ENCODE data around the gene NDUFAF5.

DNA sequence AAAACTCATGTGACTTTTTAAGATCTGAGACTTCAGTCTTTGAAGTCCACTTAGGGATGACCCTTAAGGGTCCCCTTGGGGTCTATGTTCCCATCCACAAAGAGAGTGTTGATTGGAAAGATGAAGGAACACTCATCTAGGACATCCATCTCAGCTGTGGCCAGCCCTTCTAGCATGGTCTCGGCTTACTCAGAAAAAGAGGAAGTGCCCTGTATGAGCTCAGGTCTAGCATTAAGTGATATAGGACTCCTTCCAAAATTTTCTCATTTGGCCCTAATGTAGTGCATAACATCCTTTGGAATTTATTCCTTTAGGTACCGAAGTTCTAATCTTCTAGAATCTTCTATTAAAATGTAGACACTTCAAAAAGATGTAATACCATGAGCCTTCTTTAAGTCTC, 77.4 kb downstream of the NDUFAF5 start:
- TF ChIP-seq, protein P1, sequence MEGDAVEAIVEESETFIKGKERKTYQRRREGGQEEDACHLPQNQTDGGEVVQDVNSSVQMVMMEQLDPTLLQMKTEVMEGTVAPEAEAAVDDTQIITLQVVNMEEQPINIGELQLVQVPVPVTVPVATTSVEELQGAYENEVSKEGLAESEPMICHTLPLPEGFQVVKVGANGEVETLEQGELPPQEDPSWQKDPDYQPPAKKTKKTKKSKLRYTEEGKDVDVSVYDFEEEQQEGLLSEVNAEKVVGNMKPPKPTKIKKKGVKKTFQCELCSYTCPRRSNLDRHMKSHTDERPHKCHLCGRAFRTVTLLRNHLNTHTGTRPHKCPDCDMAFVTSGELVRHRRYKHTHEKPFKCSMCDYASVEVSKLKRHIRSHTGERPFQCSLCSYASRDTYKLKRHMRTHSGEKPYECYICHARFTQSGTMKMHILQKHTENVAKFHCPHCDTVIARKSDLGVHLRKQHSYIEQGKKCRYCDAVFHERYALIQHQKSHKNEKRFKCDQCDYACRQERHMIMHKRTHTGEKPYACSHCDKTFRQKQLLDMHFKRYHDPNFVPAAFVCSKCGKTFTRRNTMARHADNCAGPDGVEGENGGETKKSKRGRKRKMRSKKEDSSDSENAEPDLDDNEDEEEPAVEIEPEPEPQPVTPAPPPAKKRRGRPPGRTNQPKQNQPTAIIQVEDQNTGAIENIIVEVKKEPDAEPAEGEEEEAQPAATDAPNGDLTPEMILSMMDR (IDR thresholded peaks at IDR 0.05): no peak
- no peak for TF ChIP-seq POLR2A (IDR thresholded peaks at IDR 0.05)

All from lower leg skin (tissue), 3 donors.